Measurements from ENCODE around the gene CLPX. TPM values are rescaled to one million over a fixed set of nuclear protein-coding genes. Genes with fewer than 3 reads are reported as not detected.

Gene CLPX
- total RNA-seq, 4 donors from 2014 or later, result 40.1 to 68.8 (median 55.6) TPM

DNA sequence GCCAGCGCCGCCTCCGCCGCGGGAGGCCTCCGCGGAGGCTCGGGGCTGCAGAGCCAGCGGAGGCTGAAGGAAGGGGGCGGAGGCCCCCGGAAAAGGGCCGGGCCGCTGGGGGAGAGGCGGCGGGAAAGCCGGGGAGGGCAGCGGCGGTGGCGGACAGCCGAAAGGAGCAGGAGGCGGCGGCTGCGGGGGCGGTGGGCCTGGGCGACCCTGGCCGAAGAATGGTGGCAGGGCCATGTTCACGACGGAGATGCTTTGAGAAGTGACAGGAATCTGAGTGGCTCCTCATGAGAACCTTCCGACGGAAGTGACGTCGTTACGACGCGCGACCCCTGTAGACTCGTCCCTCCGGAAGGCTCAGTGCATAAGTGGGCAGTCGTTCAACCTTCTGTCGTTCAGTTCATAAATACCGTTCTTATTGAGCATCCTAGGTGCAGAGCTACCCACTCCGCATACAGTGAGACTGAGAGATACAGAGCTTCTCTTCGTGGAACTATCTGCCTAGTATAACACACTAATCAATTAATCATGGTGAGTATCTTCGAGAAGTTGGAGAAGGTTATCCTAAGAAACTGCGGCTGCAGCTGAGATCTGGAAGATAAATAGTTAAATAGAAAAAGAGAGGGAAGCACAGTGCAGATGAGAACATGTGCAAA lies 51.5 kb downstream of the CLPX start, which contains the start of gene PDCD7:
Gene PDCD7, minus strand, starts transcription at position 261 of the 653 bp plus-strand sequence. Its CDS starts 27 bp downstream, at position 234.
- peak within 1 kb of the TSS; percentile 88 to 95 for H3K4me3 ChIP-seq
- peaks cover 5 to 38% (median 18%) of the 10 kb centered on the region in 3 donors for H3K4me1 ChIP-seq
- H3K9me3 ChIP-seq, result no peaks in the 10 kb centered on the region
- peak within 1 kb of the TSS; percentile 75 to 95 (median 92) for H3K27ac ChIP-seq
- ATAC-seq, result peak; percentile 95
- 0 to 1% methylated on average over 10 to 13 of the region's 45 CpGs for WGBS, 2 donors (ENCODE audit: low coverage in 1 of 2)
- H3K36me3 ChIP-seq, result peaks cover 0 to 22% of the 10 kb centered on the region in 2 donors
- H3K27me3 ChIP-seq, result no peaks in the 10 kb centered on the region
- TF ChIP-seq, protein P1, sequence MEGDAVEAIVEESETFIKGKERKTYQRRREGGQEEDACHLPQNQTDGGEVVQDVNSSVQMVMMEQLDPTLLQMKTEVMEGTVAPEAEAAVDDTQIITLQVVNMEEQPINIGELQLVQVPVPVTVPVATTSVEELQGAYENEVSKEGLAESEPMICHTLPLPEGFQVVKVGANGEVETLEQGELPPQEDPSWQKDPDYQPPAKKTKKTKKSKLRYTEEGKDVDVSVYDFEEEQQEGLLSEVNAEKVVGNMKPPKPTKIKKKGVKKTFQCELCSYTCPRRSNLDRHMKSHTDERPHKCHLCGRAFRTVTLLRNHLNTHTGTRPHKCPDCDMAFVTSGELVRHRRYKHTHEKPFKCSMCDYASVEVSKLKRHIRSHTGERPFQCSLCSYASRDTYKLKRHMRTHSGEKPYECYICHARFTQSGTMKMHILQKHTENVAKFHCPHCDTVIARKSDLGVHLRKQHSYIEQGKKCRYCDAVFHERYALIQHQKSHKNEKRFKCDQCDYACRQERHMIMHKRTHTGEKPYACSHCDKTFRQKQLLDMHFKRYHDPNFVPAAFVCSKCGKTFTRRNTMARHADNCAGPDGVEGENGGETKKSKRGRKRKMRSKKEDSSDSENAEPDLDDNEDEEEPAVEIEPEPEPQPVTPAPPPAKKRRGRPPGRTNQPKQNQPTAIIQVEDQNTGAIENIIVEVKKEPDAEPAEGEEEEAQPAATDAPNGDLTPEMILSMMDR (IDR thresholded peaks at IDR 0.05), result no peak
- TF ChIP-seq EP300 (IDR thresholded peaks at IDR 0.05) (no peak), POLR2A (IDR thresholded peaks at IDR 0.05) (peak; percentile 53 to 66), POLR2AphosphoS5 (IDR thresholded peaks at IDR 0.05) (peak; percentile 87)

DNA sequence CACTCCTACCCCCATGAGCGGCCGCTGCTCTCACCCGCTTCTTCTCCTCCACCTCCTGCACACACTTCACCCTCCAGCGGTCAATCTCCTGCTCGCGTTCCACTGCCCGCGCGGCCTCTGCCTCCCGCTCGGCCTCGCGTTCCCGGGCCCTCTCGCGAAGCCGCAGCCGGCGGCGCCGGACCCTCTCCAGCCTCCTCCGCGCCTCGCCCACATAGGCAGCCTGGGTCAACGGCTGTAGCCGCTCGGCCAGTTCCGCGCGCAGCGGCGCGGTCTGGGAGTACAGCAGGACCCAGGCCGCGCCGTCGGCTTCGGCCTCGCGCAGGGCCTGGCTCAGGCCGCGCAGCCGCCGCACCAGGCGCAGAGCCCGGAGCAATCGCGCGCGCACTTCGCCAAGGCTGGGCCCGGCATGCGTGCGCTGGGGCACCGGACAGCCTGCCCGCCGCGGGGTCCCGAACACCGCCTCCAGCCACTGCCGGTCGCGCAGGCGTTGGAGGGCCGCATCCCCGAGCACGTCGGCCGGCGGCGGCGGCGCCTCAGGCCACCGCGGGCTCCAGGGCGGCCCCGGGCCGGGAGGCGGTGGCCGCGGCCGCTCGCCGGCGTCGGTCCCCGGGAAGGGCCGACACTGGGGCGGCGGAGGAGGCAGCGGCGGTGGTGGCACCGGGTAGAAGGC lies 52.1 kb downstream of the CLPX start:
- WGBS, 2 donors (ENCODE audit: low coverage in 1 of 2), result 0% methylated on average over 2 to 12 of the region's 93 CpGs
- Histone ChIP-seq H3K4me3 (peak overlapping the region; percentile 88 to 95), H3K27ac (peak overlapping the region; percentile 75 to 95 (median 92)), H3K4me1 (peaks cover 5 to 38% (median 18%) of the 10 kb centered on the region in 3 donors), H3K9me3 (no peaks in the 10 kb centered on the region), H3K27me3 (no peaks in the 10 kb centered on the region), H3K36me3 (peaks cover 0 to 29% of the 10 kb centered on the region in 2 donors)
- TF ChIP-seq POLR2AphosphoS5 (IDR thresholded peaks at IDR 0.05), result no peak
- TF ChIP-seq, protein P1 (IDR thresholded peaks at IDR 0.05), result peak in 1 of 4 experiments; percentile 9
- peak; percentile 50 for ATAC-seq

DNA sequence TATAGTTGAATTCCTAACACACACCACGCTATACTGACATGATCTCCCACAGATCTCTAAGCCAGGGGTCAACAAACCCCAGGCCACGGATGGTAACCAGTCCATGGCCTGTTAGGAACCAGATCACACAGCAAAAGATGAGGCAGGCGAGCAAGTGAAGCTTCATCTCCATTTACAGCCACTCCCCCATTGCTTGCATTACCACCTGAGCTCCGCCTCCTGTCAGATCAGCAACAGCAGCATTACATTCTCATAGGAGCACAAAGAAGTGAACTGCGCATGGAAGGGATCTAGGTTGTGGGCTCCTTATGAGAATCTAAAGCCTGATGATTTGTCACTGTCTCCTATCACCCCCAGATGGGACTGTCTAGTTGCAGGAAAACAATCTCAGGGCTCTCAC lies 54.2 kb downstream of the CLPX start:
- H3K27me3 ChIP-seq, result no peaks in the 10 kb centered on the region
- no peak for ATAC-seq
- H3K36me3 ChIP-seq, result peaks cover 0 to 48% of the 10 kb centered on the region in 2 donors
- H3K4me3 ChIP-seq, result no peak overlapping the region
- TF ChIP-seq, protein P1 (IDR thresholded peaks at IDR 0.05), result no peak
- TF ChIP-seq POLR2AphosphoS5 (IDR thresholded peaks at IDR 0.05) (no peak), POLR2A (IDR thresholded peaks at IDR 0.05) (no peak), EP300 (IDR thresholded peaks at IDR 0.05) (no peak)
- no peaks in the 10 kb centered on the region for H3K9me3 ChIP-seq
- peaks cover 5 to 43% (median 18%) of the 10 kb centered on the region in 3 donors for H3K4me1 ChIP-seq
- H3K27ac ChIP-seq, result no peak overlapping the region
- WGBS, 2 donors (ENCODE audit: low coverage in 1 of 2), result 77 to 100% methylated on average over 1 to 5 of the region's 5 CpGs

DNA sequence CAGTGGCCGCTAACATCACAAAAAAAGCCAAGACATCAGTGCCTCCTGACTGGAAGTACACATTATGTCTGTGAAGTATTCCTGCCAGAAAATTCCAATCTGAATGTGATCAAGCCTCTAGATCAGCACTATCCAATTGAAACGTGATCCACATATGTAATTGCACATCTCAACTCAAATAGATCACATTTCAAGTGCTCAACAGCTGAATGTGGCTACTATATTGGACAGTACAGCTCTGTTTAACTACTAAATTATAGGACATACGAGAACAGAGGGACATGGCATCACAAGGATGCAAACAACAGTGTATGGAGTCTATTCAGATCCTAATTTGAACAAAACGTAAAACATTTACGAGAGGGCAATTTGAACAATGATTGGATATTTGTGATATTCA lies 69.6 kb downstream of the CLPX start:
- TF ChIP-seq EP300 (IDR thresholded peaks at IDR 0.05) (no peak), POLR2A (IDR thresholded peaks at IDR 0.05) (no peak), POLR2AphosphoS5 (IDR thresholded peaks at IDR 0.05) (no peak)
- TF ChIP-seq, protein P1 (IDR thresholded peaks at IDR 0.05), result no peak
- Histone ChIP-seq H3K4me1 (no peaks in the 10 kb centered on the region), H3K36me3 (peaks cover 0 to 99% of the 10 kb centered on the region in 2 donors), H3K4me3 (no peak overlapping the region), H3K27me3 (no peaks in the 10 kb centered on the region), H3K27ac (no peak overlapping the region), H3K9me3 (no peaks in the 10 kb centered on the region)
- WGBS, 2 donors (ENCODE audit: low coverage in 1 of 2), result 74 to 77% methylated on average over 4 to 5 of the region's 5 CpGs
- ATAC-seq, result no peak
